Stimulated activated CD4-positive, alpha-beta T cell treated with anti-CD3 and anti-CD28 coated beads, Interleukin-2, amount 100 ng/mL, for 4 hours (primary cell): ENCODE data around the gene ADRM1.

Source experiments
- DNase-seq: peaks from one replicate; pipeline ENCODE4 v3.0.0-alpha.2; 2020; ENCODE audit warnings: low read depth

Gene ADRM1

DNA sequence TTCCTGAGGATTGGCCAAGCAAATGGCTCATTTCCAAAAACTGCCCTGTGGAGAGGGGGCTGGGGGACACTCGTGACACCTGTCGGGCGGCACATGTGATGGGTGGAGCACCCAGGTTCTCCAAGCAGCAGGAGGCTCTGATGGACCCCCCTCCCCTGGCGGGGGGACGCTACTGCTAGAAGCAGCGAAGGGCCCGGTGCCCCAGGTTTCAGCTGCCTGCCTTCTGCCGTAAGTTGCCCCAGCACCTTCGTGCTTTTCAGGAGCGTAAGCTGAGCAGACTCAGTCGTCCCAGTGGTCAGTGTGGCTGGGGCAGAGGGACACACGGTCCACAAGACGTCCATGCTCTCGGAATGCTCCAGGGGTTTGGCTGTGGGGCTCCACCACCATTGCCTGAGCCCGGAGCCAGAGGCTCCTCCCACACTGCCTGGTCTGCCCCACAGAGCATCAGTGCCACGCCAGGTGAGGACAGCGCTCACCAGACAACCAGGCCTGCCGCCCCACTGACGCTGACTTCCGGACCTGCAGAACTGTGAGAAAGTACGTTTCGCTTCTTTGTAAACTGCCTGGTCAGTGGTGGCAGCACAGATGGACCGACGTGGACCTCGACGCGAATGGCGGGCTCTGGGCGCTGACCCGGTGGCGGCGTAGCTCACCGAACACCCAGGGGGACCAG is 4.1 kb upstream of the ADRM1 start:
- DNase-seq, result no peak

DNA sequence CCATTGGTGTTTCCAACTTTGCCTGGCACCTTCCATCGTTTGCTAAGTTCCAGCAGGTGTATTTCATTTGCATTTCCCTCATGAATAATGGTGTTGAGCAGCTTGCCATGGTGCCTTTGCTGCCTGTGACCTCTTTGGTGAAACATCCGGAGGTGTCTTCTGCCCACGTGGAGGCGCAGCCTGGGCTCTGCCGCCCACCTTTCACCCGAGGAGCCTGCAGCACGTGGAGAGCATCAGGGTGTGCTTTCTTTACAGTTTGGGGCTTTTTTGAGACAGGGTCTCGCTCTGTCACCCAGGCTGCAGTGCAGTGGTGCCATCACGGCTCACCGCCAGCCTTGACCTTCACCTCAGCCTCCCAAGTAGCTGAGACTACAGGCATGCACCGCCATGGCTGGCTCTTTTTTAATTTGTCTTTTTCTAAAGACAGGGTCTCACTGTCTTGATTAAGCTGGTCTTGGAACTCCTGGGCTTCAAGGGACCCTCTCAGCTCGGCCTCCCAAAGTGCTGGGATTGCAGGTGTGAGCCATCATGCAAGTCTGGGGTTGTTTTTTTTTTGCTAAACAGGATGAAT is 3.0 kb upstream of the ADRM1 start:
- no peak for DNase-seq

DNA sequence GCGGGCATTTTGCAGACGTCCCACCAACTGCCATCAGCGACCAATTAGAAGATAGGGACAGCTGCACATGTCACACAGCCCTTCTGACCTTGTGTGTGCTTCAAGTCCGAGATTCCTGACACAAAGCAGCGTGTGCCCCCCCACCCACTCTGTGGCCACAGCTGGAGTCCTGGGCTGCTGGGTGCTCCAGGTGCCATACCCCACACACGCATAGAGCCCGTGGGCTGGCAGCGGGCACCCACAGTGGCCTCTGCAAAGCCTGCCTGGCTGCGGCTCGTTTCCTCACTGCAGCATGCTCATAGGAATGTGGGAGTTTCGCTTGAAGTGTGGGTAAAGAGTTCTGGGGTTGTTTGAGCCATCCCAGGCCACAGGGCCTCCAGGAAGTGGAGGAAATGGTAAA is 2.5 kb upstream of the ADRM1 start:
- DNase-seq, result no peak

DNA sequence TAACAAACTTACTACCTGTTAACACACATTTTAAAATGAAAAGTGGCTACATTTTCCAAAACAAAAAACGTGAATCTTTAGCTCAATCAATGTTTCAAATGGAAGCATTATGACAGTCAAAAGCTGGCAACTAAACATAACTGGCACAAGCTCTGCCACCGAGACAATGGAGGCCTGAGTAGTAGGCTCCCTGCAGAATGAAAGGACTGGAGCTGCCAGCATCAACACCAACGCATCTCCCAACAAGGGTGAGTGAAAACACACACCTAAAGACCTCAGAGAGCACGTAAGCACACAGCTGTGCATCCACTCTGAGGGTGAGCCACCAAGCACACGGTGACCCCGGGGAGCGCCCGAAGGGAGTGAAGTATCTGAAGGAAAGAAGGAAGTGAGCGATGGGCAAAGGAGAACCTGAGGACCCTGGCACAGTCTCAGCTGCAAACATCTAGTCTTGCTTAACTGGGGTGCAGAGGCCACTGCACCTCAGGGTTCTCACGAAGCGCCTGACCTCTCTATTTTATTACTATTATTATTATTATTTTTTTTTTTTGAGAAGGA is 1.6 kb upstream of the ADRM1 start:
- no peak for DNase-seq

DNA sequence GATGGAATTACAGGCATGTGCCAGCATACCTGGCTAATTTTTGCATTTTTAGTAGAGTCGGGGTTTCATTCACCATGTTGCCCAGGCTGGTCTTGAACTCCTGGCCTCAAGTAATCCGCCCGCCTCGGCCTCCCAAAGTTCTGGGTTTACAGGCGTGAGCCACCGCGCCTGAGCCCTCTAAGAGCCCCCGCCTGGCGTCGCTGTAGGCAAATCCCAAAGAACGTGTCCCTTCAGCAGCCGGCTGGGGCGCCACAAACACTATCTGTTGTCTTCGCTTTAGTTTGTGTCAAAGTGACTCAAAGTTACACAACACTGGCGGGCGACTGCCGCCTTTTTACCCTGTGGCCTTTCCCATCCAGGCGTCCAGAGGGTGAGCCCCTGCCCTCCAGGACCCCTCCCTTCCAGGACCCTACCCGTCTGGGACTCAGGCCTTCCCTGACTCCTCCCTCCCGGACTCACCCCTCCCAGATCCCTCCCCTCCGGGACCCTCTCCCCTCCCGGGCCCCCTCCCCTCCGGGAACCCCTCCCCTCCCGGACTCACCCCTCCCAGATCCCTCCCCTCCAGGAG is 940 bp upstream of the ADRM1 start:
- DNase-seq, result peak; percentile 78

DNA sequence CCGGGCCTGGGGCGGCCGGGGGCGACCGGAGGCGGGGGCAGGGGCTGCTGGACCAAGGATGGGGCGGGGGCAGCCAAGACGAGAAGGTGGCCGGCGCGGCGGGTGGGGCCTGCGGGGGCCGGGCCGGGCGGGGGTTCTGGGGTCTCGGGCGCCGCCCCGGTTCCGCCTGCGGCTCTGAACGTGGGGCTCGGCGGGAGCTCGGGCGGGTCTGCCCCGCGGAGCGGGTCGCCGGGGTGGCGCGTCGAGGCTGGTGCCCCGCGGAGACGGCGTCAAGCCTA is 204 bp downstream of the ADRM1 start:
- no peak for DNase-seq

DNA sequence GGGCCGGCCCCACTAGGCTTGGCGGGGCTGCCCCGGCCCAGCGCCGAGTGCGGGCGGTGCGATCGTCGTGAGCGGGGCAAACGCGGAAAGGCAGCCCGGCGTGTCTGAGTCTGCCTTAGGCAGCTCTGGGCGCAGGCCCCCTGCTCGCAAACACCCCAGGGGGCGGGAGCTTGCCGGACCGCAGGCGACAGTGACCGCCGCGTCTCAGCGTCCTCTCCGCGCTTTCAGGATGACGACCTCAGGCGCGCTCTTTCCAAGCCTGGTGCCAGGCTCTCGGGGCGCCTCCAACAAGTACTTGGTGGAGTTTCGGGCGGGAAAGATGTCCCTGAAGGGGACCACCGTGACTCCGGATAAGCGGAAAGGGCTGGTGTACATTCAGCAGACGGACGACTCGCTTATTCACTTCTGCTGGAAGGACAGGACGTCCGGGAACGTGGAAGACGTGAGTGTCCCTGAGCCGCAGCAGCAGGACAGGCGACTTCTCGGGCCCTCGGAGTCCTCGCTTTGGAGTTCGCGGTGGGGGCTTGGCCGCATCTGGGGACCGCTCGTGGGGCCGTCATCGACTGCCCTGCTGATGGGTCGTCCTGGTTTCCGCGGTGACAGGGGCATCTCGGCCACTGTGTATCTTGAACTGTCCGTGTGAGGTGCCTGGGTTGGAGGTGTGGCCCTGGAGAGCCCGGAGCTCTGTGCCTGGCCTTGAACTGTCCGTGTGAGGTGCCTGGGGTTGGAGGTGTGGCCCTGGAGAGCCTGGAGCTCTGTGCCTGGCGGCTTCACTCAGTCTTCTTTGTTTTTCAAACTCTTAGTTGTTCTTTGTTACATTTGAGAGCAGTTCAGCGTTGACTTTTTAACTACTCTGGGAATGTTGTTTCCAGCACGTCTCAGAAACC is 786 bp downstream of the ADRM1 start:
- no peak for DNase-seq

DNA sequence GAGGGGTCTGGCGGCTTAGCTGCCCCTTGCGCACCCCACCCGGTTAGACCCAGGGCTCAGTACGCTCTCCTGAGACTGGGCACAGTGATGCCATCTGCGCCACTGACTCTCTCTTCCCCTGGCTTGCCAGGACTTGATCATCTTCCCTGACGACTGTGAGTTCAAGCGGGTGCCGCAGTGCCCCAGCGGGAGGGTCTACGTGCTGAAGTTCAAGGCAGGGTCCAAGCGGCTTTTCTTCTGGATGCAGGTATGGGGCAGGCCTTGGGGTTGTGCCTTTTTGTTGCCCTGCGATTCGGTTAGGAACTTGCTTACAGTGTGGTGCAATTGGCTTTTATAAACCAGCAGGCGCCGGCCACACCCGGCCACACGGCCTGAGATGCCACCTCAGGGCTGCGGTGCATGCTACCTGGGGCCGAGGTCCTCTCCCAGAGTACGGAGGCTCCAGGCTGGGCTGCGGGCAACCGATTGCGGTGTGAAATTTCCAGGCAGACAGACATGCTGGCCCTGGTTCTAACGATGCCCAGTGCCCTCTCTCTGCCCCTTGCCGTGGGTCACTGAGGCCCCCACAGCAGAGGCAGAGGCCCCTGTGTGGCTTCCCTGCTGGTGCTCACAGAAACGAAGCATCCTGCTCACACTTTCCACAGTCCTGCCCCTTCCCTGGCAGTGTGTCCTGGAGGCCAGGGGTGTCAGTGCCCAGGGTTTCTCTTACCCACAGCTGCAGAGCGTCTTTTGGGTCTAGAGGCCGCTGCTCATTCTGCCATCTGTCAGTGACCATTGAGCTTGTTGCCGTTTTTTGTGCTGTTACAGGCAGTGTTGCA is 1.7 kb downstream of the ADRM1 start:
- no peak for DNase-seq

DNA sequence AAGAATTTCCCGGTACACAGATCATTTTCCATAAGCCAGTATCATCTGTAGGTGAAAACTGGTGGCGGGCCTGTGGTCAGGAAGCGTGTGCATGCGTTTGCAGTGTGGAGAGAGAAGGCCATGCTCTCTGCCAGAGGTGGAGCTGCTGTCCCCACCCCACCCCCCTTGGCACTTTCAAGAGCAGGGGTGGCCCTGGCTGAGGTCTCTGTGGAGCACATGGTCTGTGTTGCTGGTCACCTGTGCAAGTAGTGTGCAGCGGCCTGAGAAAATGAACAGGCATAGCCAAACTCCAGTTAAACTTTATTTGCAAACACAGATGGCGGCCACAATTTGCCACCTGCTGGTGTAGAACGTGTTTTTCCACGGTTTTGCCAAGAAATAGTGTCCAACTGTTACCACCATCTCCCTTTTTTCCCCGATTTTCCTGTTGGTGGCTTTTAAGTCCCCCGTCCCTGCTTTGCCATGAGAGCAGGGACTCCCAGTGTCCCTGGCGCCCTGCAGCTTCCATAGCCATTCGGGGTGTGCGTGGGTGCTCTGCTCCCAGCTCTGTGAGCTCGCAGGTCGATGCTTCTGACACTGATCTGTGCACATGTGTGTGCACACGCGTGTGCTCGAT is 2.5 kb downstream of the ADRM1 start:
- DNase-seq, result no peak

DNA sequence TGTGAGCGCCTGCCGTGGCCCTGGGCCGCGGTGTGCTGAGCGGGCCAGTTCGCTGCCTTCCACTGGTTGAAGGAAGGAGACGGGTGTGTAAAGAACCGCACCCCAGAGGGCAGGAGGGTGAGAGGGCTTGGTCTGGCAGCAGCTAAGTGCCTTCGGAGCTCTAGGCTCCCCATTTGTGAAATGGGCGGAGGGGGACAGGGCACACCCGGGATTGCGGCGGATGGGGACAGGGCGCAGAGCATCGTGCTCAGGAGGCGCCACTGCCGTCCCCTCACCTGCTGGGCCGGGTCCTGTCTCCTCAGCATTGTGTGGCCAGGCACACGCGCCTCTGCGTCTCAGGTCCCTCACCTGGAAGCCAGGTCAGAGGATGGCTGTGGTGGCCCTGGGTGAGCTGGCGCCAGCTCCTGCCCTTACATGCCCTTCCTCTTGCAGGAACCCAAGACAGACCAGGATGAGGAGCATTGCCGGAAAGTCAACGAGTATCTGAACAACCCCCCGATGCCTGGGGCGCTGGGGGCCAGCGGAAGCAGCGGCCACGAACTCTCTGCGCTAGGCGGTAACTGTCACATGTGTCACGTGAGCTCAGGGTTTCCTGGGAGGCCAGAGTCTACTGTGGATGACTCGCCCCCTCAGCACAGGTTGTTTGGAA is 3.1 kb downstream of the ADRM1 start:
- DNase-seq, result no peak

DNA sequence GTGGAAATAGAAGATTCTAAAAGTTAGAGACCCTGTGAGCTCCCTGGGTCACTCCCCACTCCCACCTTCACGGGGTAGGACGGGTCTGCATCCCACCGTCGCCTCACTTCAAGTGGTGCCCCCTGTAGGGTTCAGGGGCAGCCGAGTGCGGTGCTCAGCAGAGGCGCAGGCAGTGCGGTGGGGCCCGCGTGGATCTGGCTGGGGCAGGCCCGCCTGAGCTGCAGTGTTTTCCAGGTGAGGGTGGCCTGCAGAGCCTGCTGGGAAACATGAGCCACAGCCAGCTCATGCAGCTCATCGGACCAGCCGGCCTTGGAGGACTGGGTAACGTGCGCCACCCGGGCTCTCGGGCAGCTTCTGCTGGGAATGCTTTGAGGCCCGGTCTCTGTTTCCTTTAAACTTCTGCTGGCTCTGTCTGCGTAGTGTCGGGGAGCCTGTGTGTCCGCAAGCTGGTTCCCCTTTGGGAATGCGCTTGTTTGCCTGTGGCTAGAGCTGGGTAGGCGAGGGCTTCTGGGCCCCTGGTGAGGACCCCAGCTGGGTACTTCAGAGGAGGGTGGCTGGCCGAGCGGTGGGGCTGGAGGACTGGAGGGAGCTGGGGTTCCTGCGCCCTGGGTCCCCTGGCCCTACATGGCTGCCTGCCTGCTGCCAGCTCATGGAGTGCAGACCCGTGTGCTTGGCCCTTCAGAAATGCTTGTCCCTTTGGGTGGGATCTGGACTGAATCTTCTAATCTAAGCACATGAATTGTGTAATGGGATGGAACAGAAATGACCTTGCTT is 3.8 kb downstream of the ADRM1 start:
- no peak for DNase-seq

DNA sequence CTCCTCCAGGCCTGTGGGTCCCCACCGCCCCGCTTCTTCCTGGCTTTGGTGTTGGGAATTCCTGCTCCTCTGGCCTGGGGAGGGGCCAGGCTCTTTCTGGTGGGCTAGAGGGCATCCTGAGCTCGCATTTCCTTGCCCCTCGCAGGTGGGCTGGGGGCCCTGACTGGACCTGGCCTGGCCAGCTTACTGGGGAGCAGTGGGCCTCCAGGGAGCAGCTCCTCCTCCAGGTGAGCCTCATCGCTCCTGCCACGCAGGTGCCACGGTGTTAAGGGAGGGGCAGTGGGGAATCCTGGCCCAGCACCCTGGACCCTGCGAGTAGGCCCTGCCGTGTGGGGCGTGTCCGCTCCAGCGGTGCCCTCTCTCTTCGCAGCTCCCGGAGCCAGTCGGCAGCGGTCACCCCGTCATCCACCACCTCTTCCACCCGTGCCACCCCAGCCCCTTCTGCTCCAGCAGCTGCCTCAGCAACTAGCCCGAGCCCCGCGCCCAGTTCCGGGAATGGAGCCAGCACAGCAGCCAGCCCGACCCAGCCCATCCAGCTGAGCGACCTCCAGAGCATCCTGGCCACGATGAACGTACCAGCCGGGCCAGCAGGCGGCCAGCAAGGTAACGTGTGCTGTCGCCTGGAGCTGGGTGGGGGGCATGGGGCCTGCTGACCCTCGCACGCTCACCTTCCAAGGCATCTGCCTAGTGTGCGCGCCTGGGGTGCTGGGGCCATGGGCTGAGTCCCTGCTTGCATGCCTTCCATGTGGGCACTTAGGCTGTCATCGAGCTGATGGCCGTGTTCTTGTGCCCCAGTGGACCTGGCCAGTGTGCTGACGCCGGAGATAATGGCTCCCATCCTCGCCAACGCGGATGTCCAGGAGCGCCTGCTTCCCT is 4.7 kb downstream of the ADRM1 start:
- no peak for DNase-seq

DNA sequence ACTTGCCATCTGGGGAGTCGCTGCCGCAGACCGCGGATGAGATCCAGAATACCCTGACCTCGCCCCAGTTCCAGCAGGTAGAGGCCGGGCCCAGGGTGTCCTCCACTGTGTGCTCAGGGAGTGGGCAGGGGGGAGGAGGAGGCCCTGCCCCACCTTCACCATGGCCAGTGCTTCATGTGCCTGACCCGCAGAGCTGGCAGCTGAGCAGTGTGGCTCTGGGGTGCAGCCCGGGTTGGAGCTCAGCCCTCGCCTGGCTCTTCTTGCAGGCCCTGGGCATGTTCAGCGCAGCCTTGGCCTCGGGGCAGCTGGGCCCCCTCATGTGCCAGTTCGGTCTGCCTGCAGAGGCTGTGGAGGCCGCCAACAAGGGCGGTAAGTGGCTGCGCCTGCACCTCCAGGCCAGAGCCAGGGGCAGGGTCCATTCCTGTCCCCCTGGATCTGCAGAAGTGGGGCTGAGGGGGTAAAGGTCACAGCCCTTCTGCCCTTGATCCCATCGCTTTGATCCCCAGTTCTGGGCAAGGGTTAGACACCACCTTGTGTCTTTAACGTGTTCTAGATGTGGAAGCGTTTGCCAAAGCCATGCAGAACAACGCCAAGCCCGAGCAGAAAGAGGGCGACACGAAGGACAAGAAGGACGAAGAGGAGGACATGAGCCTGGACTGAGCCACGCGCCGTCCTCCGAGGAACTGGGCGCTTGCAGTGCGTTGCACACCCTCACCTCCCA is 5.5 kb downstream of the ADRM1 start:
- DNase-seq, result no peak

DNA sequence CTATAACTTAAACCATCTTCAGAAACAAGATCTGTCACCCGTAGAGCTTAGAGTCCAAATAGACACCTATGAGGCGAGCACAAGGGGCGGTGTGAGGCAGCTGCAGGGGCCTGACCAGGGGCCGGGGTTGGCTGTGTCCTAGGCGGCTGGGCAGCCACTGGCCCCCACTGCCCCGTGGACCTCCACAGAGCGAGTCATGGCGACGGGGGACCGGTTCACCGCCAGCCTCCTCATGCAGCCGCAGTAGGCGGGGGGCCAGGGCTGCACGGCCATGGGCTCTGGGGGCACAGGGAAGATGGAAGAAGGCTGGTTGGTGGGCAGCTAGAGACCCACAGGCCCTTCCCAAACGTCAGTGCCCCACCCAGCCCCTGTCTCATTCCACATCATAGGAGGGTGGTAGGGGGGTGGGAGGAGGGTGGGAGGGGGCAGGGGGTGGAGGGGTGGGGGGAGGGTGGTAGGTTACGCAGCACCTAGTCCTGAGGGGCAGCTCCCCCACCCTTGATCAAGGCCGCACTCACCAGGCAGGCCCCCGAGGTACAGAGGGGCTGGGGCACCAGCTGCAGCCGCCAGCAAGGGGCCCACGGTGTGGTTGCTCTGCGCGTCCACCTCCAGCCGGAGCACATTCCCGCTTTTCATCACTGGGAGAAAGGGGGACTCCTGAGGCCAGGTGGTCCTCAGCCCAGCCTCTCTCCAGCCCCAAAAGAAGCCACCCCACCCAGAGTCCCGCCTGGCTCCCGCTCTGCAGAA is 6.6 kb downstream of the ADRM1 start:
- DNase-seq, result no peak

DNA sequence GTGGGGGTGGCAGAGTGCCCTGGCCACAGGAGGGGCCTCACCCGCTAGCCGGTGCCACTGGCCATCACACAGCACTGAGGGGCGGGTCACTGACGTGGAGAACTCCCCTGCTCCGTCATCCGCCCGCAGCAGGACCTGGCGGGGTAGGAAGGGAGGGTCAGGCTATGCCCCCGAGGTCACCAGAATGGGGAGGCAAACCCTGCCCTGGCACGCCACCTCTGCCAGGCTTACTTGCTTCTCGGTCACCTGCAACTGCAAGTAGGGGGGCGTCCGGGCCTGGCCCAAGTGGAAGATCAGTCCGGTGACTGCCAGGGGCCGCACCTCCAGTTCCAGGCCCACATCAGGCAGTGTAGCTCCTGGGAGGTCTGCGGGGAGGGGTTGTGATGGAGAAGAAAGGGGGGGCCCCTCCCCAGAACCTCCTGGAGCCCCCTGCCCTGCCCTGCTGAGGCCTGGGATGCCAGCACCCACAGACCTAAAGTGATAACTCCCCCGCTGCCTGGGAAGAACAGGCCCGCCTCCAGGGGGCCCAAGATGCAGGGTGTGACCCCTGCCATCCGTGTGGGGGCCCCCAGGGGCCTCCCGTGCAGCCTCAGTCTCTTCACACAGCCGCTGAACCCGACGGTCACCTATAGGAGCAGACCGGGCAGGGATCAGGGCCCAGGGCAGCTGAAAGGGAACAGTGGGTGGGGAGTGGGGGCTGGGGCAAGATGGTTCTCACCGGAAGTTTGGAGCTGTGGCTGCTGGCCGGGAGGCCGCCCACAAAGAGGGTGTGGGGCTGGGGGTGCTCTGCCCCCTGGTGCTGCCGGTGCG is 7.4 kb downstream of the ADRM1 start:
- no peak for DNase-seq

DNA sequence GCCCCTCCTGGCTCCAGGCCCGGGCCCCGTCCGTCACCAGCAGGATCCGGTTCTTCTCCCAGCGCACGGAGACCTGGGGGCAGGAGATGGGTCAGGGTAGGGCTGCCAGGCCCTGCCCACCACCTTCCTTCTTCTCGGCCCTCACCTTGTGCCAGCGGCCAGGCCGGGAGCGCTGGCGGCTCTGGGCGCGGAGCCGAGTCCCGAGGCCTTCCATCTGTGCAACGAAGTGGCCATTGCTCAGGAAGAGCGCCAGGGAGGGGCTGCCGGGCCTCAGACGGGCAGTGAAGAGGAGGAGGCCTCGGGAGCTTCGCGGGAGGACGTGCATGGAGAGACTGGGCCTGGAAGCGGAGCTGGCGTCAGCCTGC is 7.9 kb downstream of the ADRM1 start:
- no peak for DNase-seq

DNA sequence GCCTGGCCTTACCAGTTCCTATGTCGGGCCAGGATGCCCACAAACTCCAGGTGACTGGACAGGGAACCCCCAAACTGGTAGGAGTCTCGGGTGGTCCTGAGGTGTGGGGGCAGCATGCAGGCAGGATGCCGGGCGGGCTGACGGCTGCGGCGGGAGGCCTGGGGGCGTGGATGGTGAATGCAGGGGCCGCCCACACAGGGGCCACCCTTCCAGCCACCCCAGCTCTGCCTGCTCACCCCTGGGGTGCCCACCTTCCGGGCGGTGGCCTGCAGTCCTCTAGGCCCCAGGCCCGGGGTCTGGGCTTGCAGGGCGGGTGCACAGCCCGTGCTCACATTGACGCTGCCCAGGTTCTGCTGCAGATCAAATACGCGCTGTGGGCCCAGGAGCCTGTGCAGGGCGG is 8.4 kb downstream of the ADRM1 start:
- DNase-seq, result no peak
